ENCODE data around the gene SEMA3A. TPM values are rescaled to one million over a fixed set of nuclear protein-coding genes. Genes with fewer than 3 reads are reported as not detected.
"Not testable (repeated sequence)": the region's sequence is repeated elsewhere in the genome, so short reads cannot be mapped to it uniquely, and the experiment has no call there.

SEMA3A gene
- 1 to 10 TPM; 3.2 to 3.3 TPM for total RNA-seq

GRCh38 chr7:84194484-84195271 lies at the start of gene SEMA3A:
Gene SEMA3A (minus strand): TSS chr7:84194789. CDS start chr7:84194586, 203 bp downstream.
- Mint-ChIP-seq H3K27me3 (peaks cover 4% of the 10 kb centered on the region), H3K9me3 (no peaks in the 10 kb centered on the region), H3K4me1 (peaks cover 22% of the 10 kb centered on the region), H3K4me3 (peak within 1 kb of the TSS; percentile 92), H3K36me3 (no peaks in the 10 kb centered on the region), H3K27ac (peak within 1 kb of the TSS; percentile 76)
- POLR2A ChIA-PET = interaction anchor here (1.2 kb wide), 1 partner anchor 217 kb away, joined by 8 read pairs; no protein-coding TSS in a partner anchor
- ATAC-seq (ENCODE audit: low read depth) (peak; percentile 67), DNase-seq (peak; percentile 53)

GRCh38 chr7:84243037-84243436 lies 48.4 kb upstream of the SEMA3A start:
- H3K4me1 Mint-ChIP-seq; ATAC-seq (ENCODE audit: low read depth); H3K27ac Mint-ChIP-seq; DNase-seq; H3K36me3 Mint-ChIP-seq; H3K27me3 Mint-ChIP-seq; POLR2A ChIA-PET; H3K4me3 Mint-ChIP-seq: not testable (repeated sequence)
- H3K9me3 Mint-ChIP-seq = peaks cover 14% of the 10 kb centered on the region

GRCh38 chr7:84238596-84238995 lies 44.0 kb upstream of the SEMA3A start:
- no peak overlapping the region for H3K4me3 Mint-ChIP-seq
- no peaks in the 10 kb centered on the region for H3K36me3 Mint-ChIP-seq
- H3K27me3 Mint-ChIP-seq = no peaks in the 10 kb centered on the region
- DNase-seq (no peak), ATAC-seq (ENCODE audit: low read depth) (no peak)
- peaks cover 10% of the 10 kb centered on the region for H3K9me3 Mint-ChIP-seq
- POLR2A ChIA-PET = no interaction called here
- no peak overlapping the region for H3K27ac Mint-ChIP-seq
- H3K4me1 Mint-ChIP-seq = no peaks in the 10 kb centered on the region

GRCh38 chr7:84237533-84238173 lies 43.1 kb upstream of the SEMA3A start:
- H3K4me1 Mint-ChIP-seq = no peaks in the 10 kb centered on the region
- no peaks in the 10 kb centered on the region for H3K36me3 Mint-ChIP-seq
- DNase-seq = no peak
- POLR2A ChIA-PET = no interaction called here
- H3K9me3 Mint-ChIP-seq = peaks cover 7% of the 10 kb centered on the region
- H3K4me3 Mint-ChIP-seq = no peak overlapping the region
- no peak for ATAC-seq (ENCODE audit: low read depth)
- no peaks in the 10 kb centered on the region for H3K27me3 Mint-ChIP-seq
- H3K27ac Mint-ChIP-seq = no peak overlapping the region

- ATAC-seq (ENCODE audit: low read depth) (no peak), DNase-seq (no peak)
- Mint-ChIP-seq H3K4me1 (no peaks in the 10 kb centered on the region), H3K36me3 (no peaks in the 10 kb centered on the region), H3K27me3 (no peaks in the 10 kb centered on the region), H3K9me3 (peaks cover 6% of the 10 kb centered on the region), H3K27ac (no peak overlapping the region), H3K4me3 (no peak overlapping the region)
- POLR2A ChIA-PET = no interaction called here
Measured at GRCh38 chr7:84236398-84236797, 41.8 kb upstream of the SEMA3A start.

GRCh38 chr7:84232646-84233045 lies 38.1 kb upstream of the SEMA3A start:
- Mint-ChIP-seq H3K36me3 (no peaks in the 10 kb centered on the region), H3K27me3 (no peaks in the 10 kb centered on the region), H3K4me3 (no peak overlapping the region), H3K4me1 (no peaks in the 10 kb centered on the region), H3K9me3 (no peaks in the 10 kb centered on the region), H3K27ac (no peak overlapping the region)
- POLR2A ChIA-PET = no interaction called here
- DNase-seq (no peak), ATAC-seq (ENCODE audit: low read depth) (no peak)

GRCh38 chr7:84231157-84231556 lies 36.6 kb upstream of the SEMA3A start:
- H3K36me3 Mint-ChIP-seq = no peaks in the 10 kb centered on the region
- no peak overlapping the region for H3K4me3 Mint-ChIP-seq
- H3K27me3 Mint-ChIP-seq = no peaks in the 10 kb centered on the region
- no peaks in the 10 kb centered on the region for H3K4me1 Mint-ChIP-seq
- no peak overlapping the region for H3K27ac Mint-ChIP-seq
- POLR2A ChIA-PET = no interaction called here
- H3K9me3 Mint-ChIP-seq = no peaks in the 10 kb centered on the region
- no peak for ATAC-seq (ENCODE audit: low read depth)
- no peak for DNase-seq

GRCh38 chr7:84230491-84230890 lies 35.9 kb upstream of the SEMA3A start:
- no peaks in the 10 kb centered on the region for H3K4me1 Mint-ChIP-seq
- ATAC-seq (ENCODE audit: low read depth) = no peak

GRCh38 chr7:84228526-84228925 lies 33.9 kb upstream of the SEMA3A start:
- Mint-ChIP-seq H3K27ac (no peak overlapping the region), H3K36me3 (no peaks in the 10 kb centered on the region), H3K4me3 (no peak overlapping the region), H3K4me1 (no peaks in the 10 kb centered on the region), H3K9me3 (no peaks in the 10 kb centered on the region), H3K27me3 (peaks cover 3% of the 10 kb centered on the region)
- no peak for ATAC-seq (ENCODE audit: low read depth)
- POLR2A ChIA-PET = interaction anchor here (0.5 kb wide), 1 partner anchor 391 kb away, joined by 4 read pairs; no protein-coding TSS in a partner anchor
- DNase-seq = no peak

More at GRCh38 chr7:84230491-84230890, 35.9 kb upstream of the SEMA3A start:
- Mint-ChIP-seq H3K9me3 (no peaks in the 10 kb centered on the region), H3K27ac (no peak overlapping the region), H3K36me3 (no peaks in the 10 kb centered on the region), H3K4me3 (no peak overlapping the region), H3K27me3 (no peaks in the 10 kb centered on the region)
- POLR2A ChIA-PET = no interaction called here
- no peak for DNase-seq

GRCh38 chr7:84226759-84227158 lies 32.2 kb upstream of the SEMA3A start:
- Mint-ChIP-seq H3K9me3 (no peaks in the 10 kb centered on the region), H3K27me3 (peaks cover 3% of the 10 kb centered on the region), H3K27ac (no peak overlapping the region), H3K36me3 (no peaks in the 10 kb centered on the region), H3K4me3 (no peak overlapping the region), H3K4me1 (no peaks in the 10 kb centered on the region)
- ATAC-seq (ENCODE audit: low read depth) (no peak), DNase-seq (no peak)
- POLR2A ChIA-PET = no interaction called here

- POLR2A ChIA-PET = no interaction called here
- Mint-ChIP-seq H3K4me1 (no peaks in the 10 kb centered on the region), H3K4me3 (no peak overlapping the region), H3K27ac (no peak overlapping the region), H3K36me3 (no peaks in the 10 kb centered on the region), H3K9me3 (no peaks in the 10 kb centered on the region), H3K27me3 (peaks cover 3% of the 10 kb centered on the region)
- ATAC-seq (ENCODE audit: low read depth) (no peak), DNase-seq (no peak)
Measured at GRCh38 chr7:84224505-84224904, 29.9 kb upstream of the SEMA3A start.

- ATAC-seq (ENCODE audit: low read depth) (no peak), DNase-seq (no peak)
- H3K27ac Mint-ChIP-seq = no peak overlapping the region
- POLR2A ChIA-PET = no interaction called here
- peaks cover 1% of the 10 kb centered on the region for H3K27me3 Mint-ChIP-seq
- H3K4me3 Mint-ChIP-seq = no peak overlapping the region
- no peaks in the 10 kb centered on the region for H3K4me1 Mint-ChIP-seq
- no peaks in the 10 kb centered on the region for H3K36me3 Mint-ChIP-seq
- no peaks in the 10 kb centered on the region for H3K9me3 Mint-ChIP-seq
Measured at GRCh38 chr7:84219310-84219709, 24.7 kb upstream of the SEMA3A start.

- H3K4me3 Mint-ChIP-seq = no peak overlapping the region
- H3K36me3 Mint-ChIP-seq = no peaks in the 10 kb centered on the region
Measured at GRCh38 chr7:84218681-84219080, 24.1 kb upstream of the SEMA3A start.

GRCh38 chr7:84216472-84216871 lies 21.9 kb upstream of the SEMA3A start:
- POLR2A ChIA-PET = no interaction called here
- H3K27me3 Mint-ChIP-seq = no peaks in the 10 kb centered on the region
- no peaks in the 10 kb centered on the region for H3K36me3 Mint-ChIP-seq

More at GRCh38 chr7:84218681-84219080, 24.1 kb upstream of the SEMA3A start:
- Mint-ChIP-seq H3K27me3 (no peaks in the 10 kb centered on the region), H3K27ac (no peak overlapping the region), H3K4me1 (no peaks in the 10 kb centered on the region), H3K9me3 (no peaks in the 10 kb centered on the region)
- ATAC-seq (ENCODE audit: low read depth) = no peak
- POLR2A ChIA-PET = no interaction called here
- no peak for DNase-seq

More at GRCh38 chr7:84216472-84216871, 21.9 kb upstream of the SEMA3A start:
- DNase-seq (no peak), ATAC-seq (ENCODE audit: low read depth) (no peak)
- no peaks in the 10 kb centered on the region for H3K9me3 Mint-ChIP-seq
- H3K27ac Mint-ChIP-seq = no peak overlapping the region
- no peaks in the 10 kb centered on the region for H3K4me1 Mint-ChIP-seq
- no peak overlapping the region for H3K4me3 Mint-ChIP-seq
